Testis (tissue), 2 donors: ENCODE results near the gene CLCN7.

Experiments used
- CTCF ChIP-seq, 3 experiments: fragments of 450-650 bp in 2 of 3; fragments of 200-600 bp in 1 of 3; sonication (generic) in 1 of 3; IDR thresholded peaks; one replicate each; pipeline ENCODE4 v1.5.1; 2016 to 2019; ENCODE audit warnings: antibody characterized with exemption in 3 of 3, mild to moderate bottlenecking in 2 of 3, moderate library complexity in 1 of 3
- POLR2A ChIP-seq: fragments of 450-650 bp; IDR thresholded peaks from one replicate; pipeline ENCODE4 v1.6.1; 2017; ENCODE audit warnings: antibody characterized with exemption, mild to moderate bottlenecking, moderate library complexity

GRCh38 chr16:1474796-1475551 lies at the start of gene CLCN7:
- TF ChIP-seq POLR2A = peak; percentile 63
- peak in 1 of 3 experiments; percentile 10 for TF ChIP-seq CTCF (IDR thresholded peaks at IDR 0.05)
